GM21717 (cell line): ENCODE data around the gene CD40LG.

Source experiments
- ATAC-seq: cut with Tn5 transposase; IDR thresholded peaks from one replicate; pipeline ENCODE4 v1.9.1; 2021; ENCODE audit warnings: mild to moderate bottlenecking, moderate library complexity; ENCODE audit not compliant: unreplicated experiment

CD40LG gene

DNA sequence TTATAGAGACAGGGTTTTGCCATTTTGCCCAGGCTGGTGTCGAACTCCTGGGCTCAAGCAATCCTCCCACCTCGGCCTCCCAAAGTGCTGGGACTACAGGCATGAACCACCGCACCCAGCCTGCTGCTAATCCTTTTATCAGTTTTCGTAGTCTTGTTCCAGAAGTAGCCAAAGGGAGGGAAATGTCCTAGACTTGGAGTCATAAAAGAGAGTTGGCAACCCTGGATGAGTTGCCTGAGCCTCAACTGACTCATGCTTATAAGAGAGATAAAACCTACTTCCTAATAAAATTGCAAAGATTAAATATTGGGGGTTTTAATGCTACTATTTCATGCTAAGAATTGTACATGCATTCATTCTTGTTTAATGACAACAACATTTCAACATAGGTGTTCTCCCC, 44.3 kb downstream of the CD40LG start:
- ATAC-seq, result no peak

GRCh38 chrX:136694431-136695087, 46.6 kb downstream of the CD40LG start:
- peak; percentile 65 for ATAC-seq

DNA sequence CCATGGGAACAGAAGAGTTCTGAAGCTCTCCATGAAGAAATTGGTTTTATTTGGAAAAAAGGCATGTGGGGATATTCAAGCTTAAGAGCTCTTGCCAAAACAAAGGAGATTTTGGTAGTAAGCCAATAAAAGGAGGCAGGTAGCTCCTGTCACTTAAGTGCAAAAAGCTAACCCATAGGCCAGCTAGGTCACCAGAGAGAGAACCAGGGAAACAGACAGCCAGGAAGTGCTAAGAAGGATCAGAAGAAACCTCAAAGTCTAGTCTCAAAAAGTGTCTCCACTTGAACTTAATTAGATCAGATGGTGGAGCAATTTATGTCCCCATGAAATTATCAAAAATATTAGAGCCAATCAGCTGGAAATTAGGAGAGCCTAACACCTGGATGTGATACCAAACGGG, 49.2 kb downstream of the CD40LG start:
- no peak for ATAC-seq

GRCh38 chrX:136708348-136708747, 60.4 kb downstream of the CD40LG start:
- no peak for ATAC-seq
